ENCODE measurements around the gene MBTD1. TPM values are rescaled to one million over a fixed set of nuclear protein-coding genes. Genes with fewer than 3 reads are reported as not detected.
"Not testable (repeated sequence)": the region's sequence is repeated elsewhere in the genome, so short reads cannot be mapped to it uniquely, and the experiment has no call there.

Gene MBTD1
- total RNA-seq = 10 to 100 TPM; 16.9 to 35.8 (median 28.9) TPM
- 1 to 10 TPM; 7.0 to 8.3 TPM for polyA plus RNA-seq
- total RNA-seq = 46.4 reads per million, percentile 69 among the genes with 10 or more reads in this experiment

GRCh38 chr17:51259564-51260236 is at the start of gene MBTD1:
Gene MBTD1, minus strand, starts transcription at chr17:51260049. Its CDS starts 34,888 bp downstream, at chr17:51225161.
- peak; percentile 90 for ATAC-seq
- peak within 1 kb of the TSS; percentile 96 to 99 (median 98) for H3K27ac Mint-ChIP-seq
- intact Hi-C loops (cut with micrococcal nuclease) = loop anchor here (1.0 to 10.0 kb wide), 13 partner anchors 93 to 1582 kb away; partner anchors contain the start of genes NME1 (in 2 of the 2), NME2 (in 2 of the 2), LUC7L3 (in 1 of the 2) and SPAG9 (in 1 of the 2)
- H3K4me3 Mint-ChIP-seq = peak within 1 kb of the TSS; percentile 88 to 98 (median 96)
- H3K27ac ChIP-seq (ENCODE audit: low read depth, low read length) = peak within 1 kb of the TSS; percentile 89
- H3K4me1 ChIP-seq (ENCODE audit: control insufficient read depth in 2 of 2, insufficient read depth in 2 of 2, low read length in 2 of 2) = peaks cover 35 to 37% of the 10 kb centered on the region in 2 donors
- POLR2A ChIA-PET = interaction anchor here (1.6 kb wide), 1 partner anchor 106 kb away, joined by 3 read pairs; the partner anchor contains the start of gene NME1
- peaks cover 8 to 35% (median 15%) of the 10 kb centered on the region in 5 donors for H3K36me3 Mint-ChIP-seq
- H3K9me3 ChIP-seq (ENCODE audit: control insufficient read depth in 2 of 3, low read length in 3 of 3) = no peaks in the 10 kb centered on the region
- H3K4me1 Mint-ChIP-seq = peaks cover 49 to 81% (median 61%) of the 10 kb centered on the region in 7 donors
- no peaks in the 10 kb centered on the region for H3K27me3 Mint-ChIP-seq
- CTCF ChIA-PET = no interaction called here
- DNase-seq = peak in 8 of 9 donors; percentile 89 to 98 (median 97)
- H3K9me3 Mint-ChIP-seq = no peaks in the 10 kb centered on the region
- H3K4me3 ChIP-seq (ENCODE audit: low read length) = peak within 1 kb of the TSS; percentile 89
- no peaks in the 10 kb centered on the region for H3K27me3 ChIP-seq (ENCODE audit: control insufficient read depth in 2 of 2, insufficient read depth in 2 of 2, low read length in 2 of 2)
- H3K36me3 ChIP-seq (ENCODE audit: control insufficient read depth in 2 of 3, insufficient read depth in 3 of 3, low read length in 3 of 3) = peaks cover 0 to 27% (median 0%) of the 10 kb centered on the region in 3 experiments

GRCh38 chr17:51305182-51305581 is 45.3 kb upstream of the MBTD1 start:
- DNase-seq (no peak), ATAC-seq (no peak)
- Mint-ChIP-seq H3K9me3 (peaks cover 6 to 45% (median 18%) of the 10 kb centered on the region in 11 donors), H3K4me3 (no peak overlapping the region), H3K27me3 (peaks cover 0 to 27% (median 6%) of the 10 kb centered on the region in 5 donors), H3K4me1 (no peaks in the 10 kb centered on the region), H3K36me3 (peaks cover 0 to 15% (median 9%) of the 10 kb centered on the region in 5 donors), H3K27ac (no peak overlapping the region)
- intact Hi-C loops (cut with micrococcal nuclease) = no loop called here
- H3K4me3 ChIP-seq (ENCODE audit: low read length) = no peak overlapping the region
- no peaks in the 10 kb centered on the region for H3K27me3 ChIP-seq (ENCODE audit: control insufficient read depth in 2 of 2, insufficient read depth in 2 of 2, low read length in 2 of 2)
- ChIA-PET POLR2A (no interaction called here), CTCF (no interaction called here)
- no peaks in the 10 kb centered on the region for H3K36me3 ChIP-seq (ENCODE audit: control insufficient read depth in 2 of 3, insufficient read depth in 3 of 3, low read length in 3 of 3)
- no peaks in the 10 kb centered on the region for H3K4me1 ChIP-seq (ENCODE audit: control insufficient read depth in 2 of 2, insufficient read depth in 2 of 2, low read length in 2 of 2)
- no peak overlapping the region for H3K27ac ChIP-seq (ENCODE audit: low read depth, low read length)
- no peaks in the 10 kb centered on the region for H3K9me3 ChIP-seq (ENCODE audit: control insufficient read depth in 2 of 3, low read length in 3 of 3)

GRCh38 chr17:51299859-51300258 is 40.0 kb upstream of the MBTD1 start:
- no peaks in the 10 kb centered on the region for H3K9me3 ChIP-seq (ENCODE audit: control insufficient read depth in 2 of 3, low read length in 3 of 3)
- no peaks in the 10 kb centered on the region for H3K4me1 ChIP-seq (ENCODE audit: control insufficient read depth in 2 of 2, insufficient read depth in 2 of 2, low read length in 2 of 2)
- ATAC-seq = no peak
- H3K36me3 ChIP-seq (ENCODE audit: control insufficient read depth in 2 of 3, insufficient read depth in 3 of 3, low read length in 3 of 3) = peaks cover 0 to 16% (median 0%) of the 10 kb centered on the region in 3 experiments
- peaks cover 0 to 2% (median 0%) of the 10 kb centered on the region in 11 donors for H3K9me3 Mint-ChIP-seq
- ChIA-PET POLR2A (no interaction called here), CTCF (interaction anchor here (0.6 to 1.1 kb wide), 6 partner anchors 9 to 340 kb away, joined by 3 to 5 read pairs (median 4); no protein-coding TSS in a partner anchor)
- peak overlapping the region in 2 of 9 donors; percentile 28 to 41 for H3K27ac Mint-ChIP-seq
- intact Hi-C loops (cut with micrococcal nuclease) = loop anchor here (1.0 to 2.0 kb wide), 5 partner anchors 71 to 465 kb away; no protein-coding TSS in a partner anchor
- no peak overlapping the region for H3K27ac ChIP-seq (ENCODE audit: low read depth, low read length)
- no peak for DNase-seq
- H3K4me3 Mint-ChIP-seq = no peak overlapping the region
- no peaks in the 10 kb centered on the region for H3K27me3 ChIP-seq (ENCODE audit: control insufficient read depth in 2 of 2, insufficient read depth in 2 of 2, low read length in 2 of 2)
- H3K4me3 ChIP-seq (ENCODE audit: low read length) = no peak overlapping the region
- H3K4me1 Mint-ChIP-seq = peaks cover 0 to 14% (median 5%) of the 10 kb centered on the region in 7 donors
- peaks cover 0 to 10% (median 2%) of the 10 kb centered on the region in 5 donors for H3K36me3 Mint-ChIP-seq
- no peaks in the 10 kb centered on the region for H3K27me3 Mint-ChIP-seq

- POLR2A ChIA-PET = no interaction called here
- Histone ChIP-seq H3K27ac (ENCODE audit: low read depth, low read length) (no peak overlapping the region), H3K4me1 (ENCODE audit: control insufficient read depth in 2 of 2, insufficient read depth in 2 of 2, low read length in 2 of 2) (no peaks in the 10 kb centered on the region), H3K36me3 (ENCODE audit: control insufficient read depth in 2 of 3, insufficient read depth in 3 of 3, low read length in 3 of 3) (peaks cover 0 to 19% (median 0%) of the 10 kb centered on the region in 3 experiments), H3K27me3 (ENCODE audit: control insufficient read depth in 2 of 2, insufficient read depth in 2 of 2, low read length in 2 of 2) (no peaks in the 10 kb centered on the region), H3K9me3 (ENCODE audit: control insufficient read depth in 2 of 3, low read length in 3 of 3) (no peaks in the 10 kb centered on the region), H3K4me3 (ENCODE audit: low read length) (no peak overlapping the region)
- CTCF ChIA-PET = interaction anchor here (0.7 to 2.2 kb wide), 10 partner anchors 8 to 342 kb away, joined by 3 to 10 read pairs (median 4); no protein-coding TSS in a partner anchor
- H3K9me3 Mint-ChIP-seq = peaks cover 0 to 2% (median 0%) of the 10 kb centered on the region in 11 donors
- H3K36me3 Mint-ChIP-seq = peaks cover 4 to 16% (median 7%) of the 10 kb centered on the region in 5 donors
- H3K4me3 Mint-ChIP-seq = no peak overlapping the region
- intact Hi-C loops (cut with micrococcal nuclease) = loop anchor here (1.0 to 2.0 kb wide), 6 partner anchors 72 to 466 kb away; no protein-coding TSS in a partner anchor
- ATAC-seq (peak; percentile 42), DNase-seq (peak in 5 of 9 donors; percentile 15 to 43 (median 25))
- H3K27me3 Mint-ChIP-seq = no peaks in the 10 kb centered on the region
- peaks cover 0 to 14% (median 5%) of the 10 kb centered on the region in 7 donors for H3K4me1 Mint-ChIP-seq
- peak overlapping the region in 2 of 9 donors; percentile 23 to 25 for H3K27ac Mint-ChIP-seq
These were observed 38.9 kb upstream of the MBTD1 start for GRCh38 chr17:51298508-51299371.

GRCh38 chr17:51294338-51294737 is 34.5 kb upstream of the MBTD1 start:
- peaks cover 17 to 56% (median 31%) of the 10 kb centered on the region in 5 donors for H3K36me3 Mint-ChIP-seq
- ATAC-seq; H3K27ac ChIP-seq (ENCODE audit: low read depth, low read length); H3K9me3 Mint-ChIP-seq; CTCF ChIA-PET; DNase-seq; H3K4me1 ChIP-seq (ENCODE audit: control insufficient read depth in 2 of 2, insufficient read depth in 2 of 2, low read length in 2 of 2); H3K9me3 ChIP-seq (ENCODE audit: control insufficient read depth in 2 of 3, low read length in 3 of 3); intact Hi-C loops (cut with micrococcal nuclease); H3K27me3 Mint-ChIP-seq; H3K27ac Mint-ChIP-seq; H3K4me3 ChIP-seq (ENCODE audit: low read length); POLR2A ChIA-PET; H3K4me3 Mint-ChIP-seq; H3K27me3 ChIP-seq (ENCODE audit: control insufficient read depth in 2 of 2, insufficient read depth in 2 of 2, low read length in 2 of 2): not testable (repeated sequence)
- H3K4me1 Mint-ChIP-seq = peaks cover 0 to 11% (median 7%) of the 10 kb centered on the region in 7 donors
- H3K36me3 ChIP-seq (ENCODE audit: control insufficient read depth in 2 of 3, insufficient read depth in 3 of 3, low read length in 3 of 3) = peaks cover 0 to 49% (median 5%) of the 10 kb centered on the region in 3 experiments

- no peaks in the 10 kb centered on the region for H3K27me3 ChIP-seq (ENCODE audit: control insufficient read depth in 2 of 2, insufficient read depth in 2 of 2, low read length in 2 of 2)
- POLR2A ChIA-PET = no interaction called here
- H3K36me3 ChIP-seq (ENCODE audit: control insufficient read depth in 2 of 3, insufficient read depth in 3 of 3, low read length in 3 of 3) = peaks cover 12 to 76% (median 21%) of the 10 kb centered on the region in 3 experiments
- Mint-ChIP-seq H3K4me3 (no peak overlapping the region), H3K27ac (no peak overlapping the region), H3K9me3 (peaks cover 0 to 4% (median 0%) of the 10 kb centered on the region in 11 donors), H3K36me3 (peaks cover 24 to 72% (median 49%) of the 10 kb centered on the region in 5 donors), H3K4me1 (peaks cover 0 to 8% (median 4%) of the 10 kb centered on the region in 7 donors), H3K27me3 (no peaks in the 10 kb centered on the region)
- no peaks in the 10 kb centered on the region for H3K9me3 ChIP-seq (ENCODE audit: control insufficient read depth in 2 of 3, low read length in 3 of 3)
- CTCF ChIA-PET = interaction anchor here (1.2 kb wide), 1 partner anchor 10 kb away, joined by 5 read pairs; no protein-coding TSS in a partner anchor
- DNase-seq = no peak
- H3K4me1 ChIP-seq (ENCODE audit: control insufficient read depth in 2 of 2, insufficient read depth in 2 of 2, low read length in 2 of 2) = no peaks in the 10 kb centered on the region
- ATAC-seq = no peak
- no peak overlapping the region for H3K27ac ChIP-seq (ENCODE audit: low read depth, low read length)
- intact Hi-C loops (cut with micrococcal nuclease) = no loop called here
- no peak overlapping the region for H3K4me3 ChIP-seq (ENCODE audit: low read length)
These were observed 29.9 kb upstream of the MBTD1 start for GRCh38 chr17:51289696-51290111.
